IMR-90 (cell line): Measurements from ENCODE around the gene CBS. TPM values are rescaled to one million over a fixed set of nuclear protein-coding genes. Genes with fewer than 3 reads are reported as not detected.

Experiments
- ATAC-seq: fragments of 200-7000 bp; cut with Tn5 transposase; 2 replicates; pipeline ENCODE4 v1.9.1; 2020; ENCODE audit warnings: low read depth, mild to moderate bottlenecking, moderate library complexity
- BruUV-seq: library from RNA; stranded (reverse); fragments of 400-500 nt; replicated peaks from 2 replicates; lab custom pipeline; 2021; lab: Mats Ljungman, UMichigan
- CTCF ChIA-PET: fragments of 300-600 bp; formaldehyde crosslinking; extraction: SDS; loops from one replicate; lab custom pipeline; 2021; ENCODE audit warnings: antibody characterized with exemption; lab: Yijun Ruan, JAX
- POLR2A ChIA-PET: fragments of 300-600 bp; sonication (Branson Sonifier 250); formaldehyde crosslinking; loops from one replicate; lab custom pipeline; 2022; ENCODE audit warnings: antibody characterized with exemption; ENCODE audit not compliant: unreplicated experiment; lab: Charles Lee
- DNase-seq: peaks from one replicate; pipeline ENCODE4 v3.0.0; 2013
- H2AFZ ChIP-seq: replicated peaks from 2 replicates; pipeline ENCODE3; 2013; ENCODE audit warnings: low read length, mild to moderate bottlenecking; ENCODE audit not compliant: poor library complexity
- H2AK5ac ChIP-seq: 2 replicates; pipeline ENCODE4 v1.6.1; 2013; ENCODE audit warnings: low read depth, low read length, inconsistent platforms
- H2AK9ac ChIP-seq: replicated peaks from 2 replicates; pipeline ENCODE3; 2013; ENCODE audit warnings: mild to moderate bottlenecking, low read depth, low read length, moderate library complexity; ENCODE audit not compliant: poor library complexity
- H2BK120ac ChIP-seq: 2 replicates; pipeline ENCODE4 v1.6.1; 2013; ENCODE audit warnings: low read depth, low read length, inconsistent platforms
- H2BK15ac ChIP-seq: 3 replicates; pipeline ENCODE4 v1.6.1; 2013; ENCODE audit warnings: low read depth, low read length, inconsistent platforms
- H2BK20ac ChIP-seq: 2 replicates; pipeline ENCODE4 v1.6.1; 2013; ENCODE audit warnings: low read depth, mild to moderate bottlenecking, inconsistent platforms, low read length, moderate library complexity
- H2BK5ac ChIP-seq: 2 replicates; pipeline ENCODE4 v1.6.1; 2013; ENCODE audit warnings: mild to moderate bottlenecking, low read depth, low read length, inconsistent platforms; ENCODE audit not compliant: poor library complexity, severe bottlenecking
- H3K14ac ChIP-seq: replicated peaks from 2 replicates; pipeline ENCODE4 v1.6.1; 2013; ENCODE audit warnings: low read depth, low read length, inconsistent platforms
- H3K18ac ChIP-seq: 2 replicates; pipeline ENCODE4 v1.6.1; 2013; ENCODE audit warnings: low read depth, low read length, control low read depth
- H3K23ac ChIP-seq: 2 replicates; pipeline ENCODE4 v1.6.1; 2013; ENCODE audit warnings: low read depth, low read length, inconsistent platforms
- H3K27ac ChIP-seq: 2 replicates; pipeline ENCODE4 v1.5.1; 2013; ENCODE audit warnings: mild to moderate bottlenecking, control low read depth, low read length; ENCODE audit not compliant: insufficient read depth
- H3K27me3 ChIP-seq: 2 replicates; pipeline ENCODE4 v1.6.1; 2013; ENCODE audit warnings: low read length; ENCODE audit not compliant: control insufficient read depth, insufficient read depth
- H3K36me3 ChIP-seq: 2 replicates; pipeline ENCODE4 v1.6.1; 2013; ENCODE audit warnings: low read length, mixed read lengths; ENCODE audit not compliant: control insufficient read depth, insufficient read depth
- H3K4ac ChIP-seq: 2 replicates; pipeline ENCODE4 v1.6.1; 2013; ENCODE audit warnings: low read depth, low read length, inconsistent platforms
- H3K4me1 ChIP-seq: 2 replicates; pipeline ENCODE4 v1.6.1; 2013; ENCODE audit warnings: low read length, mixed read lengths; ENCODE audit not compliant: control insufficient read depth, insufficient read depth
- H3K4me2 ChIP-seq: 2 replicates; pipeline ENCODE4 v1.6.1; 2013; ENCODE audit warnings: low read depth, mild to moderate bottlenecking, control low read depth, low read length, moderate library complexity
- H3K4me3 ChIP-seq: 2 replicates; pipeline ENCODE4 v1.5.1; 2013; ENCODE audit warnings: low read depth, mild to moderate bottlenecking, control low read depth, low read length, moderate library complexity; ENCODE audit not compliant: insufficient read depth
- H3K56ac ChIP-seq: 2 replicates; pipeline ENCODE4 v1.6.1; 2013; ENCODE audit warnings: low read length, inconsistent platforms; ENCODE audit not compliant: insufficient read depth; ENCODE audit errors: extremely low read depth
- H3K79me1 ChIP-seq, 2 experiments: 2 replicates each; pipeline ENCODE4 v1.6.1; 2013; ENCODE audit warnings: low read length in 2 of 2, inconsistent platforms in 1 of 2, low read depth in 1 of 2
- H3K9ac ChIP-seq: 2 replicates; pipeline ENCODE4 v1.6.1; 2013; ENCODE audit warnings: low read depth, low read length, control low read depth
- H3K9me1 ChIP-seq: 2 replicates; pipeline ENCODE4 v1.6.1; 2013; ENCODE audit warnings: low read length, inconsistent platforms; ENCODE audit not compliant: insufficient read depth
- H3K9me3 ChIP-seq: 2 replicates; pipeline ENCODE4 v1.6.1; 2013; ENCODE audit warnings: low read length; ENCODE audit not compliant: control insufficient read depth, insufficient read depth
- H4K20me1 ChIP-seq: 2 replicates; pipeline ENCODE4 v1.6.1; 2013; ENCODE audit warnings: low read length, inconsistent platforms; ENCODE audit not compliant: insufficient read depth
- H4K5ac ChIP-seq: 2 replicates; pipeline ENCODE4 v1.6.1; 2013; ENCODE audit warnings: mild to moderate bottlenecking, low read depth, low read length, control low read depth
- H4K8ac ChIP-seq, 2 experiments: 2 replicates each; pipeline ENCODE4 v1.6.1; 2013; ENCODE audit warnings: low read depth in 2 of 2, low read length in 2 of 2, control low read depth in 1 of 2, inconsistent platforms in 1 of 2
- H4K91ac ChIP-seq: 2 replicates; pipeline ENCODE4 v1.6.1; 2013; ENCODE audit warnings: low read depth, low read length, inconsistent platforms; ENCODE audit not compliant: insufficient read depth
- BHLHE40 ChIP-seq: fragments of 150-350 bp; IDR thresholded peaks from 2 replicates; pipeline ENCODE4 v1.6.1; 2016; ENCODE audit warnings: mild to moderate bottlenecking, low read depth, low read length
- CEBPB ChIP-seq: IDR thresholded peaks from 2 replicates; pipeline ENCODE4 v1.6.1; 2012; ENCODE audit warnings: low read depth, low read length, improper control_type of control experiment
- CHD1 ChIP-seq: IDR thresholded peaks from 2 replicates; pipeline ENCODE4 v1.6.1; 2012; ENCODE audit warnings: low read depth, low read length, improper control_type of control experiment
- CTCF ChIP-seq: conservative IDR thresholded peaks from 2 replicates; pipeline ENCODE4 v1.5.1; 2012; ENCODE audit warnings: mild to moderate bottlenecking, low read depth, low read length, improper control_type of control experiment
- ELK1 ChIP-seq: fragments of 150-350 bp; IDR thresholded peaks from 2 replicates; pipeline ENCODE4 v1.6.1; 2016; ENCODE audit warnings: low read depth, mild to moderate bottlenecking, low read length, moderate library complexity, borderline replicate concordance
- FOS ChIP-seq: fragments of 150-350 bp; IDR thresholded peaks from 2 replicates; pipeline ENCODE4 v1.6.1; 2016; ENCODE audit warnings: low read depth, low read length
- MAZ ChIP-seq: IDR thresholded peaks from 2 replicates; pipeline ENCODE4 v1.6.1; 2012; ENCODE audit warnings: low read depth, mild to moderate bottlenecking, low read length, improper control_type of control experiment, moderate library complexity, borderline replicate concordance
- NFE2L2 ChIP-seq: fragments of 150-350 bp; IDR thresholded peaks from 2 replicates; pipeline ENCODE4 v1.6.1; 2016; ENCODE audit warnings: low read depth, mild to moderate bottlenecking, low read length
- RCOR1 ChIP-seq: IDR thresholded peaks from 2 replicates; pipeline ENCODE4 v1.6.1; 2012; ENCODE audit warnings: mild to moderate bottlenecking, low read length, improper control_type of control experiment; ENCODE audit not compliant: insufficient replicate concordance
- RFX5 ChIP-seq: IDR thresholded peaks from 2 replicates; pipeline ENCODE4 v1.8.0; 2012; ENCODE audit warnings: low read depth, mild to moderate bottlenecking, low read length, moderate library complexity
- WGBS, 2 experiments: methylation state at CpG; one replicate each; pipeline versions ENCODE4 v1.1.5 to v1.1.7; 2013; ENCODE audit warnings: missing lambda C conversion rate in 2 of 2; ENCODE audit not compliant: insufficient read length in 1 of 2; ENCODE audit errors: extremely low coverage in 2 of 2; 5-methylcytosine and 5-hydroxymethylcytosine counted together
- dilution Hi-C: fragments of 300-500 bp; cut with HindIII; formaldehyde crosslinking; loops from one replicate; pipeline ENCODE4 v1.14.3; 2018; ENCODE audit warnings: low sequenced_read_pairs; ENCODE audit not compliant: unreplicated experiment
- in situ Hi-C: fragments of 300-500 bp; cut with MboI; formaldehyde crosslinking; loops from 3 replicates; pipeline ENCODE4 v1.14.3; 2019; ENCODE audit warnings: low sequenced_read_pairs, inconsistent platforms, mixed read lengths
- intact Hi-C: fragments of 100-400 bp; cut with micrococcal nuclease; formaldehyde crosslinking; loops from 2 replicates; pipeline ENCODE4 v1.10.0; 2022
- polyA plus RNA-seq, 3 experiments: library from polyadenylated mRNA; depleted of rRNA; stranded (reverse); fragments of >200 nt; gene quantifications; 2 replicates each; pipeline ENCODE4 v1.2.3, GENCODE V29; 2012; ENCODE audit warnings: low replicate concordance in 1 of 3
- total RNA-seq: library from RNA; depleted of rRNA; stranded (reverse); fragments of >200 nt; gene quantifications from 2 replicates; pipeline ENCODE4 v1.2.3, GENCODE V29; 2012

CBS gene
- total and polyA plus RNA-seq, 2 of the 4 experiments (the other 2 are of a cell fraction): 38.5 to 54.3 TPM

- no peak for TF ChIP-seq CTCF
- TF ChIP-seq FOS: no peak
Observed at GRCh38 chr21:43020771-43021170, 54.9 kb downstream of the CBS start (continued).

GRCh38 chr21:43020177-43020576, 55.5 kb downstream of the CBS start:
- H3K36me3 ChIP-seq: peaks cover 55% of the 10 kb centered on the region
- H2BK5ac ChIP-seq: no peak overlapping the region
- H3K18ac ChIP-seq: no peak overlapping the region
- H3K4me1 ChIP-seq: peaks cover 5% of the 10 kb centered on the region
- H2BK20ac ChIP-seq: no peak overlapping the region
- peaks cover 0 to 40% of the 10 kb centered on the region in 2 experiments; a peak in 3 of 4 replicates for H3K79me1 ChIP-seq
- CTCF ChIA-PET: no interaction called here
- no peak for TF ChIP-seq BHLHE40
- TF ChIP-seq RCOR1: no peak
- TF ChIP-seq NFE2L2: no peak
- no peak for TF ChIP-seq RFX5
- no peak for TF ChIP-seq FOS
- no peak for TF ChIP-seq CEBPB
- no peak for TF ChIP-seq MAZ
- no peak for TF ChIP-seq ELK1
- TF ChIP-seq CHD1: no peak
- 100% methylated on average over 2 of the region's 13 CpGs; no CpG with 5 or more reads in 1 of the 2 experiments for WGBS, 2 experiments
- BruUV-seq: no TSS peak
- H2BK15ac ChIP-seq: no peak overlapping the region
- no peak overlapping the region for H2BK120ac ChIP-seq
- DNase-seq (no peak), ATAC-seq (no peak)
- H4K20me1 ChIP-seq: no peaks in the 10 kb centered on the region
- H3K4ac ChIP-seq: no peak overlapping the region
- H2AK9ac ChIP-seq: no peak overlapping the region
- H3K27ac ChIP-seq: no peak overlapping the region
- H4K8ac ChIP-seq: no peak overlapping the region
- H2AFZ ChIP-seq: no peak overlapping the region
- H3K9me3 ChIP-seq: no peaks in the 10 kb centered on the region
- no peak overlapping the region for H3K14ac ChIP-seq
- H4K91ac ChIP-seq: no peak overlapping the region
- intact Hi-C loops: no loop called here
- no peak overlapping the region for H4K5ac ChIP-seq
- dilution Hi-C loops: no loop called here
- no peak overlapping the region for H3K4me2 ChIP-seq
- peaks cover 13% of the 10 kb centered on the region for H3K9me1 ChIP-seq
- H3K56ac ChIP-seq: no peak overlapping the region
- H2AK5ac ChIP-seq: no peak overlapping the region
- no peaks in the 10 kb centered on the region for H3K27me3 ChIP-seq
- no peak overlapping the region for H3K4me3 ChIP-seq
- in situ Hi-C loops: no loop called here
- POLR2A ChIA-PET: no interaction called here
- H3K23ac ChIP-seq: no peak overlapping the region
- H3K9ac ChIP-seq: no peak overlapping the region
